Keratinocyte (primary cell): ENCODE results near the gene FNIP2. TPM values are rescaled to one million over a fixed set of nuclear protein-coding genes. Genes with fewer than 3 reads are reported as not detected.

Source experiments
- DNase-seq: peaks from one replicate; pipeline ENCODE4 v3.0.0-alpha.2; 2011; ENCODE audit warnings: low read depth, missing footprints, low spot score
- FAIRE-seq: peaks from 2 replicates; lab custom pipeline; 2011; peaks lifted over from hg19 to GRCh38; lab: Jason Lieb, UNC
- H2AFZ ChIP-seq: 2 replicates; pipeline ENCODE4 v1.6.0; 2012; ENCODE audit warnings: low read length, control low read depth, inconsistent platforms; ENCODE audit not compliant: control insufficient read depth
- H3K27ac ChIP-seq: 2 replicates; pipeline ENCODE4 v1.5.1; 2011; ENCODE audit warnings: low read length; ENCODE audit not compliant: control insufficient read depth, insufficient read depth
- H3K27me3 ChIP-seq: 3 replicates; pipeline ENCODE4 v1.6.0; 2011; ENCODE audit warnings: low read length; ENCODE audit not compliant: control insufficient read depth, insufficient read depth; ENCODE audit errors: extremely low read depth
- H3K36me3 ChIP-seq, 2 experiments: 2 replicates in 1 of 2; 3 replicates in 1 of 2; pipeline ENCODE4 v1.5.1; 2011; ENCODE audit warnings: low read length in 2 of 2, mild to moderate bottlenecking in 1 of 2; ENCODE audit not compliant: control insufficient read depth in 2 of 2, insufficient read depth in 2 of 2; ENCODE audit errors: extremely low read depth in 1 of 2
- H3K4me1 ChIP-seq: 3 replicates; pipeline ENCODE4 v1.5.1; 2011; ENCODE audit warnings: low read length; ENCODE audit not compliant: control insufficient read depth, insufficient read depth; ENCODE audit errors: extremely low read depth
- H3K4me2 ChIP-seq: 3 replicates; pipeline ENCODE4 v1.6.0; 2011; ENCODE audit warnings: low read depth, low read length; ENCODE audit not compliant: control insufficient read depth, insufficient read depth; ENCODE audit errors: extremely low read depth
- H3K4me3 ChIP-seq, 3 experiments: fragments of 200-600 bp in 1 of 3; sonication (generic) in 1 of 3; 2 replicates in 2 of 3; 3 replicates in 1 of 3; pipeline ENCODE4 v1.5.1; 2011 to 2016; ENCODE audit warnings: low read length in 3 of 3, mild to moderate bottlenecking in 3 of 3, control low read depth in 2 of 3, inconsistent platforms in 1 of 3, low read depth in 1 of 3, mixed read lengths in 1 of 3, mixed run types in 1 of 3, moderate library complexity in 1 of 3; ENCODE audit not compliant: control insufficient read depth in 2 of 3, insufficient read depth in 2 of 3; ENCODE audit errors: extremely low read depth in 1 of 3
- H3K79me2 ChIP-seq: 2 replicates; pipeline ENCODE4 v1.6.0; 2012; ENCODE audit warnings: low read length; ENCODE audit not compliant: control insufficient read depth, insufficient read depth
- H3K9ac ChIP-seq: 3 replicates; pipeline ENCODE4 v1.6.0; 2011; ENCODE audit warnings: low read length; ENCODE audit not compliant: control insufficient read depth, insufficient read depth; ENCODE audit errors: extremely low read depth
- H3K9me1 ChIP-seq: 3 replicates; pipeline ENCODE4 v1.6.0; 2011; ENCODE audit warnings: low read length; ENCODE audit not compliant: control insufficient read depth, insufficient read depth; ENCODE audit errors: extremely low read depth
- H3K9me3 ChIP-seq: 2 replicates; pipeline ENCODE4 v1.5.1; 2012; ENCODE audit warnings: low read depth, low read length; ENCODE audit not compliant: control insufficient read depth
- H4K20me1 ChIP-seq: 3 replicates; pipeline ENCODE4 v1.6.0; 2011; ENCODE audit warnings: low read length; ENCODE audit not compliant: control insufficient read depth, insufficient read depth; ENCODE audit errors: extremely low read depth
- EZH2 ChIP-seq: IDR thresholded peaks from one replicate; pipeline ENCODE4 v1.6.1; 2012; ENCODE audit warnings: inconsistent platforms, mild to moderate bottlenecking, low read length, moderate library complexity
- dilution Hi-C: fragments of 300-500 bp; cut with MboI; formaldehyde crosslinking; loops from one replicate; pipeline ENCODE4 v1.7.0; 2020; ENCODE audit warnings: low sequenced_read_pairs; ENCODE audit not compliant: extremely low pct_ligation_motif_present
- polyA plus RNA-seq, 5 experiments: library from polyadenylated mRNA; depleted of rRNA in 3 of 5; stranded (reverse) in 3 of 5; stranded (forward) in 1 of 5; unstranded in 1 of 5; fragments of >200 nt; gene quantifications; 1 replicate in 1 of 5; 2 replicates in 3 of 5; 3 replicates in 1 of 5; pipeline versions ENCODE4 v1.2.1 to v1.2.3, GENCODE V29; 2011 to 2012; ENCODE audit warnings: missing spikeins in 2 of 5, low read depth in 1 of 5, low replicate concordance in 1 of 5
- TF ChIP-seq, protein P1 (sequence below), 3 experiments: IDR thresholded peaks in 1 of 3; conservative IDR thresholded peaks in 1 of 3; optimal IDR thresholded peaks in 1 of 3; 2 replicates in 2 of 3; 3 replicates in 1 of 3; pipeline versions ENCODE3 to v1.5.1; 2011; ENCODE audit warnings: low read length in 3 of 3, mild to moderate bottlenecking in 3 of 3, moderate library complexity in 2 of 3, control low read depth in 1 of 3, inconsistent platforms in 1 of 3; ENCODE audit not compliant: insufficient read depth in 2 of 3; ENCODE audit errors: extremely low read depth in 1 of 3

Gene FNIP2
- polyA plus RNA-seq, 1 donor (not counting 4 experiments of a cell fraction or from before 2014, with no cell fraction given), result 6.2 TPM

DNA sequence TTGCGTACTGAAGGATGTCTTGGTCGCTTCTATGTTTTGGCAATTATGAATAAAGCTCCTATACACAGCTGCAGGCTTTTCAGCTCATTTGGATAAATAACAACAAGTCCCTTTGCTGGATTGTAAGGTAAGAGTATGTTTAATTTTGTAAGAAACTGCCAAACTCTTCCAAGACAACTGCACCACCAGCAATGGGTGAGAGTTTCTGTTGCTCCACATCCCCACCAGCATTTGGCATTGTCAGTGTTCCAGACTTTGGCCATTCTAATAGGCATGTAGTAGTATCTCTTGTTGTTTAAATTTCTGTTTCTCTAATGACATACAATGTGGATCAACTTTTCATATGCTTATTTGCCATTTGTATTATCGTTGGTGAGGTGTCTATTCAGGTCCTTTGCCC is 44.3 kb downstream of the FNIP2 start:
- Histone ChIP-seq H3K9ac (no peak overlapping the region), H3K9me3 (no peaks in the 10 kb centered on the region), H3K9me1 (no peaks in the 10 kb centered on the region), H3K4me1 (peaks cover 26% of the 10 kb centered on the region), H3K27me3 (no peaks in the 10 kb centered on the region), H3K36me3 (no peaks in the 10 kb centered on the region), H3K4me2 (no peak overlapping the region), H2AFZ (no peak overlapping the region), H3K27ac (no peak overlapping the region), H4K20me1 (no peaks in the 10 kb centered on the region), H3K4me3 (no peak overlapping the region), H3K79me2 (peaks cover 8% of the 10 kb centered on the region)
- TF ChIP-seq EZH2, result no peak
- TF ChIP-seq, protein P1, sequence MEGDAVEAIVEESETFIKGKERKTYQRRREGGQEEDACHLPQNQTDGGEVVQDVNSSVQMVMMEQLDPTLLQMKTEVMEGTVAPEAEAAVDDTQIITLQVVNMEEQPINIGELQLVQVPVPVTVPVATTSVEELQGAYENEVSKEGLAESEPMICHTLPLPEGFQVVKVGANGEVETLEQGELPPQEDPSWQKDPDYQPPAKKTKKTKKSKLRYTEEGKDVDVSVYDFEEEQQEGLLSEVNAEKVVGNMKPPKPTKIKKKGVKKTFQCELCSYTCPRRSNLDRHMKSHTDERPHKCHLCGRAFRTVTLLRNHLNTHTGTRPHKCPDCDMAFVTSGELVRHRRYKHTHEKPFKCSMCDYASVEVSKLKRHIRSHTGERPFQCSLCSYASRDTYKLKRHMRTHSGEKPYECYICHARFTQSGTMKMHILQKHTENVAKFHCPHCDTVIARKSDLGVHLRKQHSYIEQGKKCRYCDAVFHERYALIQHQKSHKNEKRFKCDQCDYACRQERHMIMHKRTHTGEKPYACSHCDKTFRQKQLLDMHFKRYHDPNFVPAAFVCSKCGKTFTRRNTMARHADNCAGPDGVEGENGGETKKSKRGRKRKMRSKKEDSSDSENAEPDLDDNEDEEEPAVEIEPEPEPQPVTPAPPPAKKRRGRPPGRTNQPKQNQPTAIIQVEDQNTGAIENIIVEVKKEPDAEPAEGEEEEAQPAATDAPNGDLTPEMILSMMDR (optimal IDR thresholded peaks at IDR 0.05 in 1 of 3, IDR thresholded peaks at IDR 0.05 in 1 of 3, conservative IDR thresholded peaks at IDR 0.05 in 1 of 3; ENCODE audit: extremely low read depth in 1 of 3, insufficient read depth in 2 of 3, low read length in 3 of 3), result no peak
- dilution Hi-C loops, result no loop called here
- DNase-seq (no peak), FAIRE-seq (no peak)

DNA sequence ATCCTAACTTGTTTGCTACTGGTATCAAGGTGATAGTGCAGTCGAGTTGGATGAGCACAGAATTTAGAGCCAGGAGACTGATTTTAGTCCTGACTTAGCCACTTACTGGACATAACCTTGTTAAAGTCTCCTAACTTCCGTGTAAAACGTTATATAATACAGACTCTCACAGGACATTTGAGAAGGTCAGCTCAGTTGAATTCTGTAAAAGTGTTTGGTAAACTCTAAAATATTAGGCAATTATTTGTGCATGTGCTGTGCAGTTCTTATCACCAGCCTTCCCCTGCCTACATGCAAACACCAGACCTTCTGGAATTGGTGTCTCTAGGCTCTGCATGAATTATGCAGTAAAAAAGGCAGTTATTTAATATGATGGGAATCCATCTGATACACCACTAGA is 45.4 kb downstream of the FNIP2 start:
- no peak overlapping the region for H3K4me2 ChIP-seq
- FAIRE-seq (no peak), DNase-seq (no peak)
- H3K27me3 ChIP-seq, result no peaks in the 10 kb centered on the region
- H3K36me3 ChIP-seq, result no peaks in the 10 kb centered on the region
- no peaks in the 10 kb centered on the region for H3K9me3 ChIP-seq
- H3K9ac ChIP-seq, result no peak overlapping the region
- no peak overlapping the region for H3K4me3 ChIP-seq
- no peak for TF ChIP-seq EZH2
- TF ChIP-seq, protein P1 (optimal IDR thresholded peaks at IDR 0.05 in 1 of 3, IDR thresholded peaks at IDR 0.05 in 1 of 3, conservative IDR thresholded peaks at IDR 0.05 in 1 of 3; ENCODE audit: extremely low read depth in 1 of 3, insufficient read depth in 2 of 3, low read length in 3 of 3), result no peak
- peaks cover 26% of the 10 kb centered on the region for H3K4me1 ChIP-seq
- no peaks in the 10 kb centered on the region for H4K20me1 ChIP-seq
- peaks cover 8% of the 10 kb centered on the region for H3K79me2 ChIP-seq
- no peak overlapping the region for H3K27ac ChIP-seq
- H3K9me1 ChIP-seq, result no peaks in the 10 kb centered on the region
- H2AFZ ChIP-seq, result no peak overlapping the region
- dilution Hi-C loops, result no loop called here
